ENCODE data around the gene ANKRD39. TPM values are rescaled to one million over a fixed set of nuclear protein-coding genes. Genes with fewer than 3 reads are reported as not detected.
"Not testable (repeated sequence)": the region's sequence is repeated elsewhere in the genome, so short reads cannot be mapped to it uniquely, and the experiment has no call there.

The ANKRD39 gene
- total and polyA plus RNA-seq, 4 donors = 10.0 to 20.5 (median 13.3) TPM

- intact Hi-C loops (cut with DNase I) = no loop called here
- H3K9me3 ChIP-seq (ENCODE audit: control insufficient read depth, low read length) = no peaks in the 10 kb centered on the region
- H3K4me1 ChIP-seq (ENCODE audit: control insufficient read depth in 1 of 2, insufficient read depth in 2 of 2, low read length in 2 of 2) = no peaks in the 10 kb centered on the region
- no peaks in the 10 kb centered on the region for H3K36me3 ChIP-seq (ENCODE audit: control insufficient read depth in 1 of 2, insufficient read depth in 2 of 2, low read length in 1 of 2)
- H3K4me3 ChIP-seq (ENCODE audit: low read length in 2 of 2) = no peak overlapping the region
- no peak for DNase-seq
- no peaks in the 10 kb centered on the region for H3K27me3 ChIP-seq (ENCODE audit: control insufficient read depth in 1 of 2, insufficient read depth in 2 of 2, low read length in 1 of 2)
- ATAC-seq (ENCODE audit: low FRiP score) = no peak
- H3K27ac ChIP-seq (ENCODE audit: low read depth in 1 of 2, low read length in 2 of 2) = no peak overlapping the region
- 83 to 87% methylated on average over 7 of the region's 7 CpGs for WGBS, 2 donors
Observed at GRCh38 chr2:96890252-96890651, 32.4 kb upstream of the ANKRD39 start.

GRCh38 chr2:96889502-96889901 is 31.7 kb upstream of the ANKRD39 start:
- H3K4me3 ChIP-seq (ENCODE audit: low read length in 2 of 2); DNase-seq; H3K36me3 ChIP-seq (ENCODE audit: control insufficient read depth in 1 of 2, insufficient read depth in 2 of 2, low read length in 1 of 2); H3K27me3 ChIP-seq (ENCODE audit: control insufficient read depth in 1 of 2, insufficient read depth in 2 of 2, low read length in 1 of 2); intact Hi-C loops (cut with DNase I); H3K27ac ChIP-seq (ENCODE audit: low read depth in 1 of 2, low read length in 2 of 2); H3K4me1 ChIP-seq (ENCODE audit: control insufficient read depth in 1 of 2, insufficient read depth in 2 of 2, low read length in 2 of 2); H3K9me3 ChIP-seq (ENCODE audit: control insufficient read depth, low read length); ATAC-seq (ENCODE audit: low FRiP score): not testable (repeated sequence)
- WGBS, 2 donors = 96% methylated on average over 5 of the region's 5 CpGs

GRCh38 chr2:96888072-96889011 is 30.5 kb upstream of the ANKRD39 start:
- Histone ChIP-seq H3K4me3 (ENCODE audit: low read length in 2 of 2) (no peak overlapping the region), H3K4me1 (ENCODE audit: control insufficient read depth in 1 of 2, insufficient read depth in 2 of 2, low read length in 2 of 2) (no peaks in the 10 kb centered on the region), H3K27ac (ENCODE audit: low read depth in 1 of 2, low read length in 2 of 2) (peak overlapping the region; percentile 40 to 55), H3K9me3 (ENCODE audit: control insufficient read depth, low read length) (no peaks in the 10 kb centered on the region), H3K36me3 (ENCODE audit: control insufficient read depth in 1 of 2, insufficient read depth in 2 of 2, low read length in 1 of 2) (no peaks in the 10 kb centered on the region), H3K27me3 (ENCODE audit: control insufficient read depth in 1 of 2, insufficient read depth in 2 of 2, low read length in 1 of 2) (no peaks in the 10 kb centered on the region)
- DNase-seq = no peak
- intact Hi-C loops (cut with DNase I) = no loop called here
- ATAC-seq (ENCODE audit: low FRiP score) = peak; percentile 6
- WGBS, 2 donors = 22 to 23% methylated on average over 12 of the region's 12 CpGs

- H3K27ac ChIP-seq (ENCODE audit: low read depth in 1 of 2, low read length in 2 of 2) = peak overlapping the region in 1 of 2 donors; percentile 55
- H3K27me3 ChIP-seq (ENCODE audit: control insufficient read depth in 1 of 2, insufficient read depth in 2 of 2, low read length in 1 of 2) = no peaks in the 10 kb centered on the region
- H3K4me1 ChIP-seq (ENCODE audit: control insufficient read depth in 1 of 2, insufficient read depth in 2 of 2, low read length in 2 of 2) = no peaks in the 10 kb centered on the region
- H3K4me3 ChIP-seq (ENCODE audit: low read length in 2 of 2) = no peak overlapping the region
- peak; percentile 78 for ATAC-seq (ENCODE audit: low FRiP score)
- H3K36me3 ChIP-seq (ENCODE audit: control insufficient read depth in 1 of 2, insufficient read depth in 2 of 2, low read length in 1 of 2) = no peaks in the 10 kb centered on the region
- H3K9me3 ChIP-seq (ENCODE audit: control insufficient read depth, low read length) = no peaks in the 10 kb centered on the region
- whole genome bisulfite sequencing, 2 donors = 4 to 5% methylated on average over 18 of the region's 18 CpGs
- intact Hi-C loops (cut with DNase I) = loop anchor here in 1 of 2 donors (2.0 kb wide), 1 partner anchor 19 kb away; no protein-coding TSS in a partner anchor
- DNase-seq = peak in 1 of 2 donors; percentile 76
Observed at GRCh38 chr2:96887493-96888012, 29.7 kb upstream of the ANKRD39 start.

GRCh38 chr2:96885432-96886347 is 27.9 kb upstream of the ANKRD39 start:
- H3K4me1 ChIP-seq (ENCODE audit: control insufficient read depth in 1 of 2, insufficient read depth in 2 of 2, low read length in 2 of 2) = no peaks in the 10 kb centered on the region
- H3K4me3 ChIP-seq (ENCODE audit: low read length in 2 of 2) = no peak overlapping the region
- DNase-seq (no peak), ATAC-seq (ENCODE audit: low FRiP score) (no peak)
- intact Hi-C loops (cut with DNase I) = loop anchor here in 1 of 2 donors (2.0 kb wide), 1 partner anchor 17 kb away; no protein-coding TSS in a partner anchor
- H3K27ac ChIP-seq (ENCODE audit: low read depth in 1 of 2, low read length in 2 of 2) = no peak overlapping the region
- no peaks in the 10 kb centered on the region for H3K9me3 ChIP-seq (ENCODE audit: control insufficient read depth, low read length)
- WGBS, 2 donors = 91 to 92% methylated on average over 22 to 23 of the region's 23 CpGs
- H3K27me3 ChIP-seq (ENCODE audit: control insufficient read depth in 1 of 2, insufficient read depth in 2 of 2, low read length in 1 of 2) = no peaks in the 10 kb centered on the region
- no peaks in the 10 kb centered on the region for H3K36me3 ChIP-seq (ENCODE audit: control insufficient read depth in 1 of 2, insufficient read depth in 2 of 2, low read length in 1 of 2)

GRCh38 chr2:96884299-96885094 is 26.7 kb upstream of the ANKRD39 start:
- Histone ChIP-seq H3K4me1 (ENCODE audit: control insufficient read depth in 1 of 2, insufficient read depth in 2 of 2, low read length in 2 of 2) (no peaks in the 10 kb centered on the region), H3K9me3 (ENCODE audit: control insufficient read depth, low read length) (no peaks in the 10 kb centered on the region), H3K4me3 (ENCODE audit: low read length in 2 of 2) (no peak overlapping the region), H3K27me3 (ENCODE audit: control insufficient read depth in 1 of 2, insufficient read depth in 2 of 2, low read length in 1 of 2) (no peaks in the 10 kb centered on the region), H3K36me3 (ENCODE audit: control insufficient read depth in 1 of 2, insufficient read depth in 2 of 2, low read length in 1 of 2) (no peaks in the 10 kb centered on the region), H3K27ac (ENCODE audit: low read depth in 1 of 2, low read length in 2 of 2) (no peak overlapping the region)
- DNase-seq (no peak), ATAC-seq (ENCODE audit: low FRiP score) (no peak)
- 92 to 95% methylated on average over 19 of the region's 19 CpGs for WGBS, 2 donors
- intact Hi-C loops (cut with DNase I) = no loop called here

GRCh38 chr2:96883306-96883705 is 25.5 kb upstream of the ANKRD39 start:
- H3K36me3 ChIP-seq (ENCODE audit: control insufficient read depth in 1 of 2, insufficient read depth in 2 of 2, low read length in 1 of 2) = no peaks in the 10 kb centered on the region
- 86 to 93% methylated on average over 8 to 9 of the region's 9 CpGs for WGBS, 2 donors

GRCh38 chr2:96882906-96883305 is 25.1 kb upstream of the ANKRD39 start:
- Histone ChIP-seq H3K36me3 (ENCODE audit: control insufficient read depth in 1 of 2, insufficient read depth in 2 of 2, low read length in 1 of 2) (no peaks in the 10 kb centered on the region), H3K4me3 (ENCODE audit: low read length in 2 of 2) (no peak overlapping the region), H3K27ac (ENCODE audit: low read depth in 1 of 2, low read length in 2 of 2) (no peak overlapping the region), H3K4me1 (ENCODE audit: control insufficient read depth in 1 of 2, insufficient read depth in 2 of 2, low read length in 2 of 2) (no peaks in the 10 kb centered on the region), H3K9me3 (ENCODE audit: control insufficient read depth, low read length) (no peaks in the 10 kb centered on the region), H3K27me3 (ENCODE audit: control insufficient read depth in 1 of 2, insufficient read depth in 2 of 2, low read length in 1 of 2) (no peaks in the 10 kb centered on the region)
- DNase-seq (peak in 1 of 2 donors; percentile 39), ATAC-seq (ENCODE audit: low FRiP score) (no peak)
- intact Hi-C loops (cut with DNase I) = no loop called here
- 89 to 93% methylated on average over 8 of the region's 8 CpGs for WGBS, 2 donors

More at GRCh38 chr2:96883306-96883705, 25.5 kb upstream of the ANKRD39 start:
- H3K27ac ChIP-seq (ENCODE audit: low read depth in 1 of 2, low read length in 2 of 2) = no peak overlapping the region
- no peak for DNase-seq
- H3K9me3 ChIP-seq (ENCODE audit: control insufficient read depth, low read length) = no peaks in the 10 kb centered on the region
- H3K4me3 ChIP-seq (ENCODE audit: low read length in 2 of 2) = no peak overlapping the region
- H3K4me1 ChIP-seq (ENCODE audit: control insufficient read depth in 1 of 2, insufficient read depth in 2 of 2, low read length in 2 of 2) = no peaks in the 10 kb centered on the region
- ATAC-seq (ENCODE audit: low FRiP score) = no peak
- intact Hi-C loops (cut with DNase I) = no loop called here
- H3K27me3 ChIP-seq (ENCODE audit: control insufficient read depth in 1 of 2, insufficient read depth in 2 of 2, low read length in 1 of 2) = no peaks in the 10 kb centered on the region
